Measurements from ENCODE around the gene DGCR8. TPM values are rescaled to one million over a fixed set of nuclear protein-coding genes. Genes with fewer than 3 reads are reported as not detected.
"Not testable (repeated sequence)": the region's sequence is repeated elsewhere in the genome, so short reads cannot be mapped to it uniquely, and the experiment has no call there.

Gene DGCR8
- total RNA-seq, 1 donor from 2014 or later = 35.9 TPM

GRCh38 chr22:20066617-20067383 is 13.2 kb upstream of the DGCR8 start:
- no peak for DNase-seq (ENCODE audit: low read depth, low spot score)

- not testable (repeated sequence) for DNase-seq (ENCODE audit: low read depth, low spot score)
Measured at GRCh38 chr22:20067384-20067682, 12.7 kb upstream of the DGCR8 start.

- no peak for DNase-seq (ENCODE audit: low read depth, low spot score)
Measured at GRCh38 chr22:20068640-20069039, 11.4 kb upstream of the DGCR8 start.

GRCh38 chr22:20069331-20070042 is 10.6 kb upstream of the DGCR8 start:
- no peak for DNase-seq (ENCODE audit: low read depth, low spot score)

GRCh38 chr22:20071524-20071972 is 8.5 kb upstream of the DGCR8 start:
- no peak for DNase-seq (ENCODE audit: low read depth, low spot score)

- DNase-seq (ENCODE audit: low read depth, low spot score) = no peak
Measured at GRCh38 chr22:20076627-20077172, 3.3 kb upstream of the DGCR8 start.

- DNase-seq (ENCODE audit: low read depth, low spot score) = no peak
Measured at GRCh38 chr22:20080445-20080775, 369 bp downstream of the DGCR8 start.

- peak; percentile 19 for DNase-seq (ENCODE audit: low read depth, low spot score)
Measured at GRCh38 chr22:20080776-20081654, 974 bp downstream of the DGCR8 start.

- DNase-seq (ENCODE audit: low read depth, low spot score) = no peak
Measured at GRCh38 chr22:20083157-20083890, 3.3 kb downstream of the DGCR8 start.

- no peak for DNase-seq (ENCODE audit: low read depth, low spot score)
Measured at GRCh38 chr22:20083891-20084546, 4.0 kb downstream of the DGCR8 start.

- DNase-seq (ENCODE audit: low read depth, low spot score) = no peak
Measured at GRCh38 chr22:20084547-20085413, 4.7 kb downstream of the DGCR8 start.

GRCh38 chr22:20085651-20086050 is 5.6 kb downstream of the DGCR8 start:
- DNase-seq (ENCODE audit: low read depth, low spot score) = no peak

GRCh38 chr22:20086101-20086599 is 6.1 kb downstream of the DGCR8 start:
- DNase-seq (ENCODE audit: low read depth, low spot score) = no peak

- DNase-seq (ENCODE audit: low read depth, low spot score) = no peak
Measured at GRCh38 chr22:20086763-20087162, 6.7 kb downstream of the DGCR8 start.

- no peak for DNase-seq (ENCODE audit: low read depth, low spot score)
Measured at GRCh38 chr22:20087319-20088262, 7.5 kb downstream of the DGCR8 start.

GRCh38 chr22:20088263-20088648 is 8.2 kb downstream of the DGCR8 start:
- DNase-seq (ENCODE audit: low read depth, low spot score) = no peak

- DNase-seq (ENCODE audit: low read depth, low spot score) = no peak
Measured at GRCh38 chr22:20089226-20089976, 9.4 kb downstream of the DGCR8 start.
